Retinal pigment epithelial cell (primary cell): Measurements from ENCODE around the gene AGBL4.

Experiments used
- DNase-seq: peaks from one replicate; pipeline ENCODE4 v3.0.0-alpha.2; 2010; ENCODE audit warnings: low read depth
- H3K4me3 ChIP-seq: 2 replicates; pipeline ENCODE4 v1.5.1; 2011; ENCODE audit warnings: mild to moderate bottlenecking, low read length, control low read depth, moderate library complexity
- CTCF ChIP-seq: conservative IDR thresholded peaks from 2 replicates; pipeline ENCODE4 v1.5.1; 2011; ENCODE audit warnings: low read depth, low read length, control low read depth, inconsistent platforms

The AGBL4 gene

GRCh38 chr1:49181033-49181432, 842.7 kb downstream of the AGBL4 start:
- no peak for TF ChIP-seq CTCF
- DNase-seq = no peak
- no peak overlapping the region for H3K4me3 ChIP-seq

DNA sequence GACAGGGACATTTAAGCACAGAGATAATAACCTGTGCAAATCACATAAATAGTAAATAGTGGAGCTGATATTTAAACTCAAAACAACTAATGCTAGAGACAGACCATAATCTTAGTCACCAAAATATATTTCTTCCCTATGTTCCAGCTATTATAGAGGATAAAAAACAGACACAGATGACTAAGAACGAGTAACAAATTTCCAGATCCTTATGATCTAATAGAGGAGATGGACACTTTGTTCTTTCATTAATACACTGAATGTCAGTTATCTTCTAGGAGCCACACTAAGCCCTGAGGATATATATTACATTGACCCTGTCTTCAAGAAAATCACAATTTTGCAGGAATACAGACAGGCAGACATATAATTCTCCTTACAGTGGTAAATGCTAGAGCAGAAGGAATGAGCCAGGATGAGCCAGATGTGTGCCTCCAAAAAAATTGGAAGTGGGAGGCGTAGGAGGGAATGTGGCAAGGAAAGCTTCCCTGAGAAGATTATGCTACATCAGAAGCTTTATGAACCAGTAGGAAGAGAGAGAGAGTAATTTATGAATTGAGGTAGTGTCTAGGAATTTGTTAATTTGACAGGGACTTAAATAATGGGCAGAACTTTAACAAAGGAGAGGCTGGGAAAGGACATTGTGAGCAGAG, 851.7 kb downstream of the AGBL4 start:
- no peak for TF ChIP-seq CTCF
- no peak overlapping the region for H3K4me3 ChIP-seq
- no peak for DNase-seq

DNA sequence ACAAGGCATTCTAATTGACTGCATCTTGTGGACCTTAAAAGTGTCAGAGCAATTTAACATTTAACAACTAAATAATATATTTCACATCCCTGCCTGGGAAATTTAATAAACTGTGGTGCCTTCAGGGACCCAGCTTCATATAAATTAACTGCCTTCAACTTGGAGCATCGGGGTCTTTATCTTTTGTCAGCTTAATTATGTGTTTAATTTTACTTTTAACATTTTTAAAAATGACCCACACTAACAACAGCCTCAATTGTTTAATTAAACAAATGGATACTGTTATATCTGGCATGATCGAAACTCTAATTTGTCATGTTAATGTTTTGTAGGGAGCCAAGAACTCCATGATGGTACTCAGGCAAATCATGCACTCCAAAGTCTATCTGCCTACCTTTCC, 857.7 kb downstream of the AGBL4 start:
- DNase-seq = no peak
- no peak for TF ChIP-seq CTCF
- H3K4me3 ChIP-seq = no peak overlapping the region

- DNase-seq = peak; percentile 17
- no peak overlapping the region for H3K4me3 ChIP-seq
- TF ChIP-seq CTCF = no peak
These were observed 860.7 kb downstream of the AGBL4 start for GRCh38 chr1:49163031-49163430.

GRCh38 chr1:49160677-49161076, 863.1 kb downstream of the AGBL4 start:
- TF ChIP-seq CTCF = no peak
- no peak for DNase-seq
- H3K4me3 ChIP-seq = no peak overlapping the region

- DNase-seq = no peak
- TF ChIP-seq CTCF = no peak
- H3K4me3 ChIP-seq = no peak overlapping the region
These were observed 887.0 kb downstream of the AGBL4 start for GRCh38 chr1:49136738-49137251.

DNA sequence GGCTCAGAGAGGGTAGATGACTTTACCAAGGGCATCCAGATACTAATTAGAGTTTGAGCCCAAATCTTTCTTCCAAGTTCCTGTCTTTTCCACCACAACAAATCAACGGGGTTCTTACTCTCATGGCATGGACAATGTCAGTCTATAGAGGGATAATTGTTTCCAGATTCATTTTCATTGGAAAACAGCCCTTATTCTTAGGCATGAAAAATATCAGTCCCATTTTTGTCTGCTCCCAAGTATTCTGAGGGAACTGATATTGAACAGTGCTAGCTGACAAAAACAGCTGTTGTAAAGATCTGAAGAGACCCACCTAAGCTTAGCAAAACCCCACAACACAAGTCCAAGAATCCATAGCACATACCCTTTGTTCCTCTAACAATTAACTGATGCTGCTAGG, 898.0 kb downstream of the AGBL4 start:
- DNase-seq = no peak
- no peak for TF ChIP-seq CTCF
- no peak overlapping the region for H3K4me3 ChIP-seq
